Hindlimb muscle (tissue), 1 donor: Measurements from ENCODE around the gene TNFRSF25. TPM values are rescaled to one million over a fixed set of nuclear protein-coding genes. Genes with fewer than 3 reads are reported as not detected.
"Not testable (repeated sequence)": the region's sequence is repeated elsewhere in the genome, so short reads cannot be mapped to it uniquely, and the experiment has no call there.

Experiments used
- DNase-seq: peaks from one replicate; pipeline ENCODE4 v3.0.0-alpha.2; 2013
- polyA plus RNA-seq: library from polyadenylated mRNA; unstranded; fragments of 120-200 nt; gene quantifications from one replicate; pipeline ENCODE4 v1.2.1, GENCODE V29; 2013; ENCODE audit not compliant: insufficient read length

TNFRSF25 gene
- polyA plus RNA-seq, 1 donor, result 14.7 TPM

GRCh38 chr1:6429660-6430411 lies 36.1 kb downstream of the TNFRSF25 start:
- not testable (repeated sequence) for DNase-seq

- DNase-seq, result not testable (repeated sequence)
Observed at GRCh38 chr1:6428453-6428852, 37.5 kb downstream of the TNFRSF25 start.

- no peak for DNase-seq
Observed at GRCh38 chr1:6427441-6428390, 38.3 kb downstream of the TNFRSF25 start.

- no peak for DNase-seq
Observed at GRCh38 chr1:6426972-6427350, 39.0 kb downstream of the TNFRSF25 start.

GRCh38 chr1:6426277-6426971 lies 39.5 kb downstream of the TNFRSF25 start:
- DNase-seq, result no peak

- no peak for DNase-seq
Observed at GRCh38 chr1:6425658-6426057, 40.3 kb downstream of the TNFRSF25 start.

GRCh38 chr1:6424619-6425593 lies 41.1 kb downstream of the TNFRSF25 start, which contains the start of gene ESPN:
Gene ESPN (plus strand): TSS chr1:6424776. CDS start chr1:6424956, 180 bp downstream.
- DNase-seq, result no peak

- DNase-seq, result no peak
Observed at GRCh38 chr1:6424000-6424565, 41.9 kb downstream of the TNFRSF25 start.

GRCh38 chr1:6423321-6423999 lies 42.5 kb downstream of the TNFRSF25 start:
- DNase-seq, result no peak

GRCh38 chr1:6421266-6421665 lies 44.7 kb downstream of the TNFRSF25 start:
- no peak for DNase-seq

- no peak for DNase-seq
Observed at GRCh38 chr1:6420454-6421042, 45.4 kb downstream of the TNFRSF25 start.

- DNase-seq, result no peak
Observed at GRCh38 chr1:6419804-6420453, 46.0 kb downstream of the TNFRSF25 start, which contains the start of gene HES2. Gene HES2 (minus strand): TSS chr1:6419919. CDS start chr1:6419820, 99 bp downstream.

- no peak for DNase-seq
Observed at GRCh38 chr1:6419397-6419803, 46.6 kb downstream of the TNFRSF25 start.

- DNase-seq, result no peak
Observed at GRCh38 chr1:6418668-6419396, 47.1 kb downstream of the TNFRSF25 start.

- no peak for DNase-seq
Observed at GRCh38 chr1:6417961-6418667, 47.9 kb downstream of the TNFRSF25 start.

GRCh38 chr1:6416906-6417305 lies 49.1 kb downstream of the TNFRSF25 start:
- no peak for DNase-seq

GRCh38 chr1:6416295-6416656 lies 49.7 kb downstream of the TNFRSF25 start:
- DNase-seq, result no peak
